Measurements from ENCODE around the gene DAAM2. TPM values are rescaled to one million over a fixed set of nuclear protein-coding genes. Genes with fewer than 3 reads are reported as not detected.

Gene DAAM2
- polyA plus RNA-seq, 4 donors = 0.89 to 12.9 (median 7.6) TPM

- Histone ChIP-seq H3K27ac (ENCODE audit: low read depth in 1 of 3, low read length in 2 of 3) (peak overlapping the region in 2 of 3 donors; percentile 34 to 68), H3K9me3 (ENCODE audit: control insufficient read depth in 2 of 2, insufficient read depth in 1 of 2, low read depth in 1 of 2, low read length in 1 of 2) (no peaks in the 10 kb centered on the region), H3K4me3 (ENCODE audit: low read depth in 1 of 3, low read length in 3 of 3) (peak overlapping the region; percentile 20 to 59 (median 32)), H3K36me3 (ENCODE audit: control insufficient read depth in 3 of 3, insufficient read depth in 2 of 3, low read depth in 1 of 3, low read length in 3 of 3) (no peaks in the 10 kb centered on the region), H3K27me3 (ENCODE audit: control insufficient read depth in 3 of 3, insufficient read depth in 3 of 3, low read length in 3 of 3) (peaks cover 0 to 26% (median 3%) of the 10 kb centered on the region in 3 donors), H3K4me1 (ENCODE audit: control insufficient read depth in 3 of 3, insufficient read depth in 2 of 3, low read depth in 1 of 3, low read length in 2 of 3) (peaks cover 0 to 5% (median 0%) of the 10 kb centered on the region in 3 donors)
- DNase-seq (peak in 1 of 2 donors; percentile 25), FAIRE-seq (no peak)
- WGBS, 3 donors = 19 to 23% (median 22%) methylated on average over 29 of the region's 29 CpGs
Measured at GRCh38 chr6:39792540-39793450, 619 bp downstream of the DAAM2 start.

GRCh38 chr6:39793516-39793915, 1.3 kb downstream of the DAAM2 start:
- FAIRE-seq = no peak
- WGBS, 3 donors = 43 to 62% (median 53%) methylated on average over 7 of the region's 7 CpGs
- Histone ChIP-seq H3K36me3 (ENCODE audit: control insufficient read depth in 3 of 3, insufficient read depth in 2 of 3, low read depth in 1 of 3, low read length in 3 of 3) (no peaks in the 10 kb centered on the region), H3K9me3 (ENCODE audit: control insufficient read depth in 2 of 2, insufficient read depth in 1 of 2, low read depth in 1 of 2, low read length in 1 of 2) (no peaks in the 10 kb centered on the region), H3K27me3 (ENCODE audit: control insufficient read depth in 3 of 3, insufficient read depth in 3 of 3, low read length in 3 of 3) (peaks cover 0 to 26% (median 3%) of the 10 kb centered on the region in 3 donors), H3K4me3 (ENCODE audit: low read depth in 1 of 3, low read length in 3 of 3) (peak overlapping the region in 1 of 3 donors; percentile 59), H3K4me1 (ENCODE audit: control insufficient read depth in 3 of 3, insufficient read depth in 2 of 3, low read depth in 1 of 3, low read length in 2 of 3) (peaks cover 0 to 5% (median 0%) of the 10 kb centered on the region in 3 donors), H3K27ac (ENCODE audit: low read depth in 1 of 3, low read length in 2 of 3) (peak overlapping the region in 2 of 3 donors; percentile 34 to 68)
- no peak for DNase-seq

GRCh38 chr6:39794231-39794630, 2.1 kb downstream of the DAAM2 start:
- Histone ChIP-seq H3K4me1 (ENCODE audit: control insufficient read depth in 3 of 3, insufficient read depth in 2 of 3, low read depth in 1 of 3, low read length in 2 of 3) (peaks cover 0 to 5% (median 0%) of the 10 kb centered on the region in 3 donors), H3K27me3 (ENCODE audit: control insufficient read depth in 3 of 3, insufficient read depth in 3 of 3, low read length in 3 of 3) (peaks cover 0 to 26% (median 3%) of the 10 kb centered on the region in 3 donors), H3K4me3 (ENCODE audit: low read depth in 1 of 3, low read length in 3 of 3) (peak overlapping the region in 1 of 3 donors; percentile 59), H3K9me3 (ENCODE audit: control insufficient read depth in 2 of 2, insufficient read depth in 1 of 2, low read depth in 1 of 2, low read length in 1 of 2) (no peaks in the 10 kb centered on the region), H3K36me3 (ENCODE audit: control insufficient read depth in 3 of 3, insufficient read depth in 2 of 3, low read depth in 1 of 3, low read length in 3 of 3) (no peaks in the 10 kb centered on the region), H3K27ac (ENCODE audit: low read depth in 1 of 3, low read length in 2 of 3) (peak overlapping the region in 1 of 3 donors; percentile 68)
- WGBS, 3 donors = 65 to 77% (median 74%) methylated on average over 5 of the region's 5 CpGs
- DNase-seq (no peak), FAIRE-seq (no peak)

GRCh38 chr6:39797751-39798150, 5.6 kb downstream of the DAAM2 start:
- 69 to 83% (median 81%) methylated on average over 2 of the region's 2 CpGs for whole genome bisulfite sequencing, 3 donors
- no peak overlapping the region for H3K4me3 ChIP-seq (ENCODE audit: low read depth in 1 of 3, low read length in 3 of 3)

GRCh38 chr6:39800034-39801032, 8.2 kb downstream of the DAAM2 start:
- Histone ChIP-seq H3K4me3 (ENCODE audit: low read depth in 1 of 3, low read length in 3 of 3) (no peak overlapping the region), H3K36me3 (ENCODE audit: control insufficient read depth in 3 of 3, insufficient read depth in 2 of 3, low read depth in 1 of 3, low read length in 3 of 3) (no peaks in the 10 kb centered on the region), H3K27ac (ENCODE audit: low read depth in 1 of 3, low read length in 2 of 3) (no peak overlapping the region), H3K4me1 (ENCODE audit: control insufficient read depth in 3 of 3, insufficient read depth in 2 of 3, low read depth in 1 of 3, low read length in 2 of 3) (peaks cover 0 to 7% (median 0%) of the 10 kb centered on the region in 3 donors), H3K27me3 (ENCODE audit: control insufficient read depth in 3 of 3, insufficient read depth in 3 of 3, low read length in 3 of 3) (peaks cover 0 to 4% (median 0%) of the 10 kb centered on the region in 3 donors), H3K9me3 (ENCODE audit: control insufficient read depth in 2 of 2, insufficient read depth in 1 of 2, low read depth in 1 of 2, low read length in 1 of 2) (no peaks in the 10 kb centered on the region)
- FAIRE-seq = no peak
- no peak for DNase-seq
- WGBS, 3 donors = 83 to 86% (median 83%) methylated on average over 10 of the region's 10 CpGs

More at GRCh38 chr6:39797751-39798150, 5.6 kb downstream of the DAAM2 start:
- FAIRE-seq = no peak
- Histone ChIP-seq H3K9me3 (ENCODE audit: control insufficient read depth in 2 of 2, insufficient read depth in 1 of 2, low read depth in 1 of 2, low read length in 1 of 2) (no peaks in the 10 kb centered on the region), H3K27me3 (ENCODE audit: control insufficient read depth in 3 of 3, insufficient read depth in 3 of 3, low read length in 3 of 3) (peaks cover 0 to 20% (median 0%) of the 10 kb centered on the region in 3 donors), H3K27ac (ENCODE audit: low read depth in 1 of 3, low read length in 2 of 3) (no peak overlapping the region), H3K4me1 (ENCODE audit: control insufficient read depth in 3 of 3, insufficient read depth in 2 of 3, low read depth in 1 of 3, low read length in 2 of 3) (no peaks in the 10 kb centered on the region), H3K36me3 (ENCODE audit: control insufficient read depth in 3 of 3, insufficient read depth in 2 of 3, low read depth in 1 of 3, low read length in 3 of 3) (no peaks in the 10 kb centered on the region)
- no peak for DNase-seq

- FAIRE-seq (no peak), DNase-seq (peak in 1 of 2 donors; percentile 10)
- Histone ChIP-seq H3K27me3 (ENCODE audit: control insufficient read depth in 3 of 3, insufficient read depth in 3 of 3, low read length in 3 of 3) (peaks cover 0 to 4% (median 0%) of the 10 kb centered on the region in 3 donors), H3K4me1 (ENCODE audit: control insufficient read depth in 3 of 3, insufficient read depth in 2 of 3, low read depth in 1 of 3, low read length in 2 of 3) (peaks cover 0 to 7% (median 0%) of the 10 kb centered on the region in 3 donors), H3K36me3 (ENCODE audit: control insufficient read depth in 3 of 3, insufficient read depth in 2 of 3, low read depth in 1 of 3, low read length in 3 of 3) (no peaks in the 10 kb centered on the region), H3K4me3 (ENCODE audit: low read depth in 1 of 3, low read length in 3 of 3) (no peak overlapping the region), H3K9me3 (ENCODE audit: control insufficient read depth in 2 of 2, insufficient read depth in 1 of 2, low read depth in 1 of 2, low read length in 1 of 2) (no peaks in the 10 kb centered on the region), H3K27ac (ENCODE audit: low read depth in 1 of 3, low read length in 2 of 3) (peak overlapping the region in 1 of 3 donors; percentile 36)
- 20 to 50% (median 41%) methylated on average over 11 of the region's 11 CpGs for WGBS, 3 donors
Measured at GRCh38 chr6:39801456-39802251, 9.5 kb downstream of the DAAM2 start.

GRCh38 chr6:39803872-39804271, 11.7 kb downstream of the DAAM2 start:
- FAIRE-seq (no peak), DNase-seq (no peak)
- Histone ChIP-seq H3K36me3 (ENCODE audit: control insufficient read depth in 3 of 3, insufficient read depth in 2 of 3, low read depth in 1 of 3, low read length in 3 of 3) (no peaks in the 10 kb centered on the region), H3K4me1 (ENCODE audit: control insufficient read depth in 3 of 3, insufficient read depth in 2 of 3, low read depth in 1 of 3, low read length in 2 of 3) (peaks cover 0 to 7% (median 0%) of the 10 kb centered on the region in 3 donors), H3K9me3 (ENCODE audit: control insufficient read depth in 2 of 2, insufficient read depth in 1 of 2, low read depth in 1 of 2, low read length in 1 of 2) (no peaks in the 10 kb centered on the region), H3K27me3 (ENCODE audit: control insufficient read depth in 3 of 3, insufficient read depth in 3 of 3, low read length in 3 of 3) (peaks cover 0 to 4% (median 0%) of the 10 kb centered on the region in 3 donors), H3K4me3 (ENCODE audit: low read depth in 1 of 3, low read length in 3 of 3) (no peak overlapping the region), H3K27ac (ENCODE audit: low read depth in 1 of 3, low read length in 2 of 3) (peak overlapping the region in 1 of 3 donors; percentile 37)
- 35 to 59% (median 47%) methylated on average over 3 of the region's 3 CpGs for WGBS, 3 donors
